Embryonic facial prominence (tissue), 1 donor: ENCODE data around the gene PGGHG.
"Not testable (repeated sequence)": the region's sequence is repeated elsewhere in the genome, so short reads cannot be mapped to it uniquely, and the experiment has no call there.

Experiments used
- DNase-seq: peaks from one replicate; pipeline ENCODE4 v3.0.0-alpha.2; 2016; ENCODE audit errors: extremely low spot score

PGGHG gene

DNA sequence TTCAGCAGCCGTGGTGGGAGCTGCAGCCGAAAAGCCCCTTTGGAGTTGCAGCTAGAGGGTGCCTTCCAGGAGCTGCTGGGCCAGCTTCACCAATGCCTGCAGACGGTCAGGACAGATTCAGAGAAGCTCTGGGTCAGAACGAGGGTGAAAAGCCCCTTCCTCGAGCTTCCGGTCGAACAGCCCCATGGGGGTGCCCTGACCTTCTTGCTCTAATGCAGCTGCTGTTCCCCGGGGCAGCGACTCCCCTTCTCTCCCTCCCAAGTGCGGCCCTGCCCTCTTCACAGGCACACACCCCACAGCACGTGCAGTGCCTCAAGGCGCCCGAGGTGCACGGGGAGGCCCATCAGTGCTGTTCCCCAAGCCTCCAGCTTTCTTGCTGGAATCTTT is 41.4 kb downstream of the PGGHG start:
- no peak for DNase-seq

DNA sequence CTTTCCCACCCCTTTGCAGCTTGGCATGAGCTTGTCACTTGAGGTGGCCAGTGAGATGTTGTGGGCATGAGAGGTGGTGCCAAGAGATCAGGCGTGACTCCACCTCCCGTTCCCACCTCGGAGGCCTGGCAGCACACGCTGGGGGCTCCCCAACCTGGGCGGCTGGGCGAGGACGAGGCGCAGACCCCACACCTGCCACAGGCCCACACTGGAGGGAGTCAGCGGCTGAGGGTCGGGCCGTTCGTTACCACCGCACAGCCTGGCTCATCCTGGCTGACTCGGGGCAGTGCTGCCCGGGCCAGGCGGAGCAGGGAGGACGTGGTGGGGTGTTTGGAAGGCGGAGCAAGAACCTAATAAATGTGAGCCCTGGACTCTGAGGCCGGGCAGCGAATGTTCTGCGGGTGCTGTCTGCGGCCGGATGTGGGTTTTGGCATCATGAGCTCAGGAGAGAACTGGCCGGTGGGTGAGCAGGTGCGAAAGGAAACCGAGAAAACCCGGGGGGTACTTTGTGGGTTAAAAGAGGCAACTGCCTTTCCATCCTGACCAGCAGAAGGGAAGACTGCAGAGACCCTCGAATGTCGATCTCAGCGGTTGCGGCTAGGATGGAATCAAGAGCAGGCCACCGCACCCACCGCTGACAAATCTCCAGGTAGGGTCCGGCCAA is 41.9 kb downstream of the PGGHG start:
- DNase-seq: no peak

DNA sequence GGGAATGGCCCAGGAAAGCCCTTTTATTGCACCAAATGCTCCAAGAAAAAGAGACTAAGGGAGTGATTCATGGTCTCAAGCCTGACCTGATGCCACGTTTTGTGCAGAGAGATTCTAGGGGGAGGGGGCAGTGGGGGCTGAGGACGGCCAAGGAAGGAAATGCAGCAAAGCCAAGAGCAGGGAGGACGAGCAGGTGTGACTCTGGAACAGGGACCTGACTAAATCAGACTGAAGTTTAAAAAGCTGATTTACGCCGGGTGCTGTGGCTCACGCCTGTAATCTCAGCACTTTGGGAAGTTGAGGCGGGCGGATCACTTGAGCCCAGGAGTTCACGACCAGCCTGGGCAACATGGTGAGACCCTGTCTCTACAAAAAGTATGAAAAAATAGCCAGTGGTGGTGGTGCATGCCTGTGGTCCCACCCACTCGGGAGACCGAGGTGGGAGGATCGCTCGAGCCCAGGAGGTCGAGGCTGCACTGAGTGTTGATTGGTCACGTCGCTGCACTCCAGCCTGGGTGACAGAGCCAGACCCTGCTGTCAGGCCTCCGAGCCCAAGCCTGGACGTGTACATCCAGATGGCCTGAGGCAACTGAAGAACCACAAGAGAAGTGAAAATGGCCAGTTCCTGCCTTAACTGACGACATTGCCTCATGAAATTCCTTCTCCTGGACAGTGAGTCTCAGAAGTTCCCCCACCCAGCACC is 42.6 kb downstream of the PGGHG start:
- DNase-seq: no peak

DNA sequence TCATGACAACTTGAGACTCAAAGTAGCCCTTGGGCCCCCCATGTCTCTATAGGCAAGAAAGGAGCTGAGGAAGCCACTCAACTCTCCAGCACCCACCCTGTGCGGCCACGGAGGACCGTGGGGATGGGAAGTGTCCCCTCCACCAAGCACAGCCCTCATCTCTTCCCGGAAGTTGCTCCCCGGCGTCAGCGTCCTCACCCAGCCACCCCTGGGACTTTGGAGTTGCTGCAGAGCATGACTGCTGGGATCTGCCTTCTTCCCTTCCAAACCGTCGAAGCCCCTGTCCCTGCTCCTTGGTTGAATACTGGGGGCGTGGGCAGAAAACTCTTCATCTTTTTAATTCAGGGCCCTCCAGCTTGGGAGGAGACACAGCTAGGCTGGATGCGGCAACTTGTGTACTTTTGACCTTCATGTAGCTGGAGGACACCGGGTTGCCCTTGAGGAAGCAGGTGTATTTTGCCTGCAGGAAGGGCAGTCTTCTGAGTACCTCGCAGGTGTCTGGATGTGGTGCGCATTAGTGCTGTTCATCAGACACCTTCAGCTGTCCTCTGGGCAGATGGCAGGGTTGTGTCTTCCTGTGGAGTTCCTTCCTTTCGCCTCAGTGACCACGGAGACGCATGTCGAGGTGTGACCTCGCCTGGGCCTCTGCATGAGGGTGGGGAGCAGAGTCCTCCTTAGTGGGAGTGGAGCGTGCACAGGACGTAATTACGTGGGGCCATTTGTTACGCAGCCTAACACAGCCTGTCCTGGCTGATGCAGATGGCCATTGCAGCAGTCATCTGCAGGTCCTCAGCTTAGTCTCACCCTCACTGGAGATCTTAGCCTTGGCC is 43.9 kb downstream of the PGGHG start:
- DNase-seq: no peak

DNA sequence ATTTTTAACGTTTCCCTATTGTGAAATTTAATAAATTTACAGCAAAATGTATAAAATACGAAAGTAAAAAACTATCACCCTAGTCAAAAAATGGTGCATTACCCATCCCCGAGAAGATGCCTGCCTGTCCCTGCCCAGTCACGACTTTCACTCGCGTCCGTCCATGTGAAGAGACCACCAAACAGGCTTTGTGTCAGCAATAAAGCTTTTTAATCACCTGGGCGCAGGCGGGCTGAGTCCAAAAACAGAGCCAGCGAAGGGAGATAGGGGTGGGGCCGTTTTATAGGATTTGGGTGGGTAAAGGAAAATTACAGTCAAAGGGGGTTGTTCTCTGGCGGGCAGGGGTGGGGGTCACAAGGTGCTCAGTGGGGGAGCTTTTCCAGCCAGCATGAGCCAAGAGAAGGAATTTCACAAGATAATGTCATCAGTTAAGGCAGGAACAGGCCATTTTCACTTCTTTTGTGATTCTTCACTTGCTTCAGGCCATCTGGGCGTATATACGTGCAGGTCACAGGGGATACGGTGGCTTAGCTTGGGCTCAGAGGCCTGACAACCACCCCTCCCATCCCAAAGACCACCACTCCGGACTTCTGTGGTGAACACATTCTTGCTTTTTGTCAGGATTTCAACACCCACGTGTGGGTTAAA is 44.8 kb downstream of the PGGHG start:
- DNase-seq: not testable (repeated sequence)

DNA sequence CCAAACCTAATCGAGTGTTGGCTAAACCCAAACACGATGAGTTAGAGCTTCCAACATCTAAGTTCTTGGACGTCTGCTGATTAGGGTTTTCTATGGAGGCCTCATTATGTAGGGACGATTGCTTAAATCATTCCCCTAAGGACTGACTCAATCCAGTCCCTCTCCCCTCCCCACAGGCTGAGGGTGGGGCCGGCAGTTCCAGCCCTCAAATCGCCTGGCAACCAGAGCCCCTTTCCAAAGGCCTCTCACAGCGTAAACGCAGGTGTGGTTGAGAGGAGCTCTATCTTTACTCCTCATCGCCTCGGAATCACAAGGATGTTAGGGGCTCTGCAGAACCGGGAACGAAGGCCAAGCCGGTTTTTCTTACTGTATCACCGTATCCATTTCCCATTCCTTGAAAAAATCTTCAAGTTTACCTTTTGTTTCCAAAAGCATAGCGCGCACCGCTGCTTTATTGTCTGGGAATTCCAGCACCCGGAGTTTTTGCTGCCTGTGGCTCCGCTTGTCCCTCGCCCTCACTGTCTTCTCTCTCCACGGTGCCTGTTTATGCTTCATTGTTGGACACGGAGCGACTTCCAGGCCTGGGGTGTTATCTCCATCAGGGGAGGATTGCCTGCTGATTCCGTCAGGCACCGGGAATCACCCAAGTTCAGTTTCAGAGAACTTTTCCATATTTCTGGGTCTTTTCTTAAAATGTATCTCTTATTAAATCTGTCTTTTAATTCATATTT is 45.5 kb downstream of the PGGHG start:
- no peak for DNase-seq

DNA sequence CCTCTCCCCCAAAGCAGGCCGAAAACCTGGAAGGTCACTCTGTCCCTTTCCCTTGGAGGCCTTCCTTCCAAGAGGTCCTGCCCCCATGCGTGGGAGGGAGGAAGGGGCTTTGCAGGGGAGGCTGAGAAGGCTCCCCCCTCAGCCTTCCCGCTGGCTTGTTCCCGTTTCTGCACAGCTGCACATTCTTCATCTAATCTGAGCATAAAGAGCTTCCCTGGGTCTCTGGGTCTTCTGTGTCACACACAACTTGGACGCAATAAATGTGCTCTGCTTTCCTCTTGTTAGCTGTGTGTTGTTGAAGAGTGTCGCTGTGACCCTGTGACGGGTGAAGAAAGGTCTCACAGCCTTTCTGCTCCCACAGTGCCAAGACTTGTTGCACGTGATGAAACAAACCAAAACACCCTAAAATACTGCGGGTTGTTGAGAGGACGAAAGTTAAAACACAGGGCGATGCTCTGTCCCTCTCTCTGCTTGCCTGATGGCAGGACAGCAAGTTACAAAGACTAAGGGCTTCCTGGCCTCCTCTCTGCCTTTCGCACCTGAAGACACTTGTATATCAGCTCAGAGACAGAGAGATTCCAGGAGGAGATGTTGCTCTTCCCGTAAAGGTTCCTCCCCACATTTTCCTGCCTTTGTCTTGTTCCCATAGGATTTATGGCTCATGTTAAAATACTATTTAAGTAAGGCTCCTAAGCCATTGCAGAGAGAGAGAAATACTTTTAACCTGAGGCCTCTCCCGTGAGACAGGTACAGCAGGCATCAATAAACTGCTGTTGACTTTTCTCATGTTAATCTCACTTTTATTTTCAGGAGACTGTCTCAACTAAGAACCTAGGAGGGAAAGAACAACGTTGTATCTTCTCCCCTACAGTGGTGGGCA is 47.1 kb downstream of the PGGHG start:
- no peak for DNase-seq

DNA sequence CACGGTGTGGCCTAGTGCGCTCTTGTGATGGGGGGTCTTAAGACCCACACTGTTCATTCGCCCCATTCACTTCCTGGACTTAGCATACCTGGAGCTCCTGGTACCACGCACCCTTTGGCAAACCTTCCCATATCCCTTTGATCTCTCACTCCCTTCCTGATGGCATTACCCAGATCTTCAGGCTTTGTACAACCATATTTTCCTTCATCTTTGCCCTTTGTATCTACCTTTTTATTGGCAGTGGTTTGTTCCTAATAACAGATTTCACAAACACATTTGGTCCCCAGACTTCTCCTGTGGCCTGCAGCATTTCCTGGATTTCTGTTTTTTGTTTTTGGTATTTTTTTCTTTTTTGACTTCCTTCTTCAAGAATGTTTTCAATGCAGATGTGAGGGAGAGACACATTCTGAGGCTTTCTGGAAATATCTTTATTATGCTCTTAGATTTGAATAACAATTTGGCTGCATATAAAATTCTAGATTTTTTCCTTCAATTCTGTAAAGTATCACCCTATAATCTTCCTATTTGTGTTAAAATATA is 47.8 kb downstream of the PGGHG start:
- no peak for DNase-seq

DNA sequence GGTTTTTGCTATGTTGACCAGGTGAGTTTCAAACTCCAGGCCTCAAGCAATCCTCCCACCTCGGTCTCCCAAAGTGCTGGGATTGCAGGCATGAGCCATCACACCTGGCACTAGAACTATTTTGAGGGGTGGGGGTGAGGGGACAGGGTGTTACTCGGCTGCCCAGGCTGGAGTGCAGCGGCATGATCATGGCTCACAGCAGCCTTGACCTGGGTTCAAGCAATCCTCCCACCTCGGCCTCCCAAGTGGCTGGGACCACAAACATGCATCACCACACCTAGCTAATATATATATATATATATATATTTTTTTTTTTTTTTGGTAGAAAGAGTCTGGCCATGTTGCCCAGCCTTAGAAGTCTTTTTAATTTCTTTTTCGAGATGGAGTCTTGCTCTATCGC is 48.8 kb downstream of the PGGHG start:
- no peak for DNase-seq

DNA sequence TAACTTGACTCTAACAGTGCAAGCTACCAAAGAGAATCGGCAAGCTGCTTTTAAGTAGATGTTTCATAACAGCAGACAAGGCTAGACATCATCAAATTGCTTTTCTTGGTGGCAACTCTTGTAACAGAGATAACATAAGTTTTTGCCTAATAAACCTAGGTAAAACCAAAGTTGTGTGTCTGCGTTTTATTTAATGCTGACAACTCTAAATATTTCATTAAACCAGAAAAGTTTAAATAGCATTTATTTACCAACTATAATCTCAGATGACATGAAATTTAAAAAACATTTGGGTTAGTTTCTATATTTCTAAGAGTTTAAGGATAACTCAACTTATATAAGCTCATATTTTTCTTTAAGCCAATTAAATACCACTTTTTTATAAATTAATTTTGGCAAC is 51.0 kb downstream of the PGGHG start:
- DNase-seq: no peak

DNA sequence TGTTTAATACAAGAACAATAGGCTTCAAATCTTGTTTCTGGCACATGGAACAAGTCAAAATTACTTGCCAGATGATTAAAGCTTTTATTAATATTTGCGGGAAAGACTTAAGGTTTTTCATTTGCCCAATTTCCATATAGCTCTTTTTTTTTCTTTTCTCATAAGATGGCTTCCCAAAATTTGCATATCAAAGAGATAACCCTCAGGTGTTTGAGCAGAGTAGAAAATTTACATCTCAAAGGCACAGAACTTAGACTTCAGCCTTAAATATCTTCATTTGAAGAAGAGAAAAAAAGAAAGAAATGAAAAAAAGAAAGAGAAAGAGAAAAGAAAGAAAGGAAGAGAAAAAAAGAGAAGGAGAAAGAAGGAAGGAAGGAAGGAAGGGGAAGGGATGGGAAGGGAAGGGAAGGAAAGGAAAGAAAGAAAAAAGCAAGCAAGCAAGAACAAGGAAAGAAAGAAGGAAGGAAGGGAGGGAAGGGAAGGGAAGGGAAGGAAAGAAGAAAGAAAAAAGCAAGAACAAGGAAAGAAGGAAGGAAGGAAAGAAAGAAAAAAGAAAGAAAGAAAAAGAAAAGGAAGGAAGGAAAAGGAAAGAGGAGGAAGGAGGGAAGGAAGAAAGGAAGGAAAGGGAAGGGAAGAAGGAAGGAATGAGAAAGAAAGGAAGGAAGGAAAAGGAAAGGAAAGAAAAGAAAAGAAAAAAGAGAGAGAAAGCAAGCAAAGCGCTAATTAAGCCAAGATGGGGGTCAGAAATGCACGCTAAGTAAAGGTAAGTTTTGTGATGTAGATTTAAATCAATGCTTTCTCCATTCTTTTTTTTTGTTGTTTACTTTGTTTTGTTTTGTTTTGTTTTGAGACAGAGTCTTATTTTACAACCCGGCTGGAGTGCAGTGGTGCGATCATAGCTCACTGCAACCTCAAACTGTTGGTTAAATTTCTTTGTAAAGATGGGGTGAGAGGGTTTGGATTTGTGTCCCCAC is 51.9 kb downstream of the PGGHG start:
- DNase-seq: no peak

DNA sequence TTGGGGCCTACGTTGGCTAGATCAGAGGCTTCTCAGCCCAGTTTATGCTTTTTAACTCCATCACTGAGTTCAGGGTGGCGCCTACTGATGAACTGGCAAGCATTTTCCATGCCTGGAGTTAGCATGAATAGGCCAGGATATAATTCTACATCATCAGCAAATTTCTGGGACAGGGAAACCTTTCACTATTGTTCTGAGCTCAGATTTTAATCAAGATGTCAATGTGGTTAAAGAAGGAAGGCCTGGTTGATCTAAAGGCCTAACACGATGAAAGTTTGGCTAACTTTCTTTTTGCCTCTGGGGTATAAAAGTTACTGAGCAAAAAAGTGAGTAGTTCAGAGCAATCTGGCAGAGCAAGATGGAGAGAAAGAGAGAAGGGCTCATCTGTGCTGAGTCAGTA is 53.4 kb downstream of the PGGHG start:
- DNase-seq: no peak

DNA sequence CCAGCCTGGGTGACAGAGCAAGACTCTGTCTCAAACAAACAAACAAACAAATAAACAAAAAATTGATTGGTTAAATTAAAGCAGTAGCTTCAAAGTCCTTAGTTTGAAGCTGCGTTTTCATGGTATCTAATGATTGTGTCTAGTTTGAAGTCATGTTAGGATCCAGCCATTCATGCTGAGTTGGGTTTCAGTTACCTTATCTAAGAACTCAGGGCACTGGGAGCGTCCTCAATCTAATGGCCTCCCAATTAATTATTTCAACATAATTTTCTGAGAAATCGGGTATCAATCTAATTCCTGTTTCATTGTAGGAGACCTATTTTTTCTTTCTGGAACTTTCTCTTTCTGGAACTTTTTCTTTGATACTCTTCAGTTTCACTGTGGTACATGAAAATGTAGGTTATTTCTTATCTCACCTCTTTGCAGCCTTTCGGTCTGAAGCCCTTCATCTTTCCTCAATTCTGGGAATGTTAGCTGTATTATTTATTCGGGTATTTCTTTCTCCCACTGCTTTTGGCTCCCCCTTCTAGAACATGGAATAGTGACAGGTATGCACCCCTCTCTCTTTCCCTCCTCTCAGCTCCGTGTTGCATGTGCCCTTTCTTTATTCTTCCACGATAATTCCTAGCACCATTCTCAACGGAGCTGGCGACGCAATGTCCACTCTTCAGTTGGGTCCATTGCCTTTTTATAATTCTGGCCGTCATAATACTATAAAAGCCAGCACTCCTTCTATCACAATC is 56.1 kb downstream of the PGGHG start:
- DNase-seq: no peak
